ENCODE results near the gene SSRP1. TPM values are rescaled to one million over a fixed set of nuclear protein-coding genes. Genes with fewer than 3 reads are reported as not detected.

SSRP1 gene
- polyA plus RNA-seq, 1 donor (not counting 4 experiments of a cell fraction or from before 2014, with no cell fraction given): 115 TPM

GRCh38 chr11:57354699-57355098 lies 19.0 kb upstream of the SSRP1 start:
- H3K4me3 ChIP-seq (ENCODE audit: control insufficient read depth in 2 of 3, extremely low read depth in 1 of 3, insufficient read depth in 2 of 3, low read depth in 1 of 3, low read length in 3 of 3): no peak overlapping the region
- no peaks in the 10 kb centered on the region for H3K79me2 ChIP-seq (ENCODE audit: control insufficient read depth, insufficient read depth, low read length)
- no peaks in the 10 kb centered on the region for H3K9me1 ChIP-seq (ENCODE audit: control insufficient read depth, extremely low read depth, insufficient read depth, low read length)
- DNase-seq (ENCODE audit: low read depth, low spot score) (no peak), FAIRE-seq (no peak)
- dilution Hi-C loops (cut with MboI; ENCODE audit: extremely low pct_ligation_motif_present, low sequenced_read_pairs): no loop called here
- H3K4me1 ChIP-seq (ENCODE audit: control insufficient read depth, extremely low read depth, insufficient read depth, low read length): peaks cover 21% of the 10 kb centered on the region
- H3K27ac ChIP-seq (ENCODE audit: control insufficient read depth, insufficient read depth, low read length): no peak overlapping the region
- no peaks in the 10 kb centered on the region for H3K36me3 ChIP-seq (ENCODE audit: control insufficient read depth in 2 of 2, extremely low read depth in 1 of 2, insufficient read depth in 2 of 2, low read length in 2 of 2)
- no peak overlapping the region for H3K4me2 ChIP-seq (ENCODE audit: control insufficient read depth, extremely low read depth, insufficient read depth, low read depth, low read length)
- H3K27me3 ChIP-seq (ENCODE audit: control insufficient read depth, extremely low read depth, insufficient read depth, low read length): no peaks in the 10 kb centered on the region
- H3K9me3 ChIP-seq (ENCODE audit: control insufficient read depth, low read depth, low read length): no peaks in the 10 kb centered on the region
- no peak for TF ChIP-seq CTCF (optimal IDR thresholded peaks at IDR 0.05 in 1 of 3, IDR thresholded peaks at IDR 0.05 in 1 of 3, conservative IDR thresholded peaks at IDR 0.05 in 1 of 3; ENCODE audit: extremely low read depth in 1 of 3, insufficient read depth in 2 of 3, low read length in 3 of 3)
- no peak for TF ChIP-seq EZH2 (IDR thresholded peaks at IDR 0.05; ENCODE audit: low read length)
- no peaks in the 10 kb centered on the region for H4K20me1 ChIP-seq (ENCODE audit: control insufficient read depth, extremely low read depth, insufficient read depth, low read length)
- H3K9ac ChIP-seq (ENCODE audit: control insufficient read depth, extremely low read depth, insufficient read depth, low read length): no peak overlapping the region
- H2AFZ ChIP-seq (ENCODE audit: control insufficient read depth, low read length): no peak overlapping the region

GRCh38 chr11:57353852-57354251 lies 18.2 kb upstream of the SSRP1 start:
- Histone ChIP-seq H3K36me3 (ENCODE audit: control insufficient read depth in 2 of 2, extremely low read depth in 1 of 2, insufficient read depth in 2 of 2, low read length in 2 of 2) (no peaks in the 10 kb centered on the region), H2AFZ (ENCODE audit: control insufficient read depth, low read length) (no peak overlapping the region), H3K4me3 (ENCODE audit: control insufficient read depth in 2 of 3, extremely low read depth in 1 of 3, insufficient read depth in 2 of 3, low read depth in 1 of 3, low read length in 3 of 3) (no peak overlapping the region), H3K4me2 (ENCODE audit: control insufficient read depth, extremely low read depth, insufficient read depth, low read depth, low read length) (no peak overlapping the region), H3K79me2 (ENCODE audit: control insufficient read depth, insufficient read depth, low read length) (no peaks in the 10 kb centered on the region), H3K9me3 (ENCODE audit: control insufficient read depth, low read depth, low read length) (no peaks in the 10 kb centered on the region), H3K27ac (ENCODE audit: control insufficient read depth, insufficient read depth, low read length) (no peak overlapping the region), H3K9ac (ENCODE audit: control insufficient read depth, extremely low read depth, insufficient read depth, low read length) (no peak overlapping the region), H4K20me1 (ENCODE audit: control insufficient read depth, extremely low read depth, insufficient read depth, low read length) (no peaks in the 10 kb centered on the region), H3K4me1 (ENCODE audit: control insufficient read depth, extremely low read depth, insufficient read depth, low read length) (peaks cover 19% of the 10 kb centered on the region), H3K27me3 (ENCODE audit: control insufficient read depth, extremely low read depth, insufficient read depth, low read length) (no peaks in the 10 kb centered on the region), H3K9me1 (ENCODE audit: control insufficient read depth, extremely low read depth, insufficient read depth, low read length) (no peaks in the 10 kb centered on the region)
- FAIRE-seq (no peak), DNase-seq (ENCODE audit: low read depth, low spot score) (no peak)
- dilution Hi-C loops (cut with MboI; ENCODE audit: extremely low pct_ligation_motif_present, low sequenced_read_pairs): no loop called here
- no peak for TF ChIP-seq CTCF (optimal IDR thresholded peaks at IDR 0.05 in 1 of 3, IDR thresholded peaks at IDR 0.05 in 1 of 3, conservative IDR thresholded peaks at IDR 0.05 in 1 of 3; ENCODE audit: extremely low read depth in 1 of 3, insufficient read depth in 2 of 3, low read length in 3 of 3)
- no peak for TF ChIP-seq EZH2 (IDR thresholded peaks at IDR 0.05; ENCODE audit: low read length)

All from keratinocyte (primary cell).